Spleen (tissue), 11 donors: ENCODE results near the gene CEP63. TPM values are rescaled to one million over a fixed set of nuclear protein-coding genes. Genes with fewer than 3 reads are reported as not detected.
A peak's percentile ranks its signal among the peaks of the same experiment; 100 is the strongest.

ENCODE experiments used
- DNase-seq: peaks from one replicate; pipeline ENCODE4 v3.0.0-alpha.2; 2020
- H3K27ac ChIP-seq, 8 donors: fragments of 200-600 bp; sonication (generic) in 7 of 8; 1 replicate in 4 of 8; 2 replicates in 4 of 8; pipeline versions ENCODE4 v1.5.0 to v1.8.0; 2016 to 2021; ENCODE audit warnings: inconsistent platforms in 4 of 8, mild to moderate bottlenecking in 4 of 8, moderate library complexity in 1 of 8
- H3K27me3 ChIP-seq, 7 donors: fragments of 200-600 bp; sonication (generic) in 6 of 7; replicated peaks in 1 of 7; 1 replicate in 4 of 7; 2 replicates in 3 of 7; pipeline versions ENCODE4 v1.5.0 to v1.8.0; 2016 to 2021; ENCODE audit warnings: inconsistent platforms in 3 of 7, mild to moderate bottlenecking in 1 of 7
- H3K36me3 ChIP-seq, 6 donors: fragments of 200-600 bp; sonication (generic) in 5 of 6; 1 replicate in 4 of 6; 2 replicates in 2 of 6; pipeline versions ENCODE4 v1.5.0 to v1.8.0; 2016 to 2021; ENCODE audit warnings: inconsistent platforms in 2 of 6
- H3K4me1 ChIP-seq, 6 donors: fragments of 200-600 bp; sonication (generic) in 5 of 6; 1 replicate in 3 of 6; 2 replicates in 3 of 6; pipeline versions ENCODE4 v1.5.0 to v1.8.0; 2016 to 2021; ENCODE audit warnings: inconsistent platforms in 3 of 6
- H3K4me3 ChIP-seq, 8 donors: fragments of 200-600 bp; sonication (generic) in 7 of 8; 1 replicate in 4 of 8; 2 replicates in 4 of 8; pipeline versions ENCODE4 v1.5.0 to v1.8.0; 2016 to 2021; ENCODE audit warnings: inconsistent platforms in 4 of 8, mild to moderate bottlenecking in 4 of 8, moderate library complexity in 2 of 8
- H3K9me3 ChIP-seq, 8 donors: fragments of 200-600 bp; sonication (generic) in 7 of 8; 1 replicate in 4 of 8; 2 replicates in 4 of 8; pipeline versions ENCODE4 v1.5.0 to v1.8.0; 2016 to 2021; ENCODE audit warnings: inconsistent platforms in 4 of 8
- CTCF ChIP-seq, 11 experiments: fragments of 200-600 bp in 7 of 11; fragments of 450-650 bp in 4 of 11; sonication (generic) in 4 of 11; IDR thresholded peaks in 8 of 11; conservative IDR thresholded peaks in 3 of 11; 1 replicate in 7 of 11; 2 replicates in 4 of 11; pipeline versions ENCODE4 v1.4.0 to v1.8.0; 2016 to 2021; ENCODE audit warnings: antibody characterized with exemption in 11 of 11, inconsistent platforms in 4 of 11, mild to moderate bottlenecking in 1 of 11
- POLR2A ChIP-seq, 3 donors: fragments of 450-650 bp; IDR thresholded peaks; one replicate each; pipeline ENCODE4 v1.5.1; 2017; ENCODE audit warnings: antibody characterized with exemption in 3 of 3, mild to moderate bottlenecking in 1 of 3
- POLR2AphosphoS5 ChIP-seq, 3 donors: sonication (generic); formaldehyde crosslinking; IDR thresholded peaks; one replicate each; pipeline ENCODE4 v1.5.1; 2017; ENCODE audit warnings: antibody characterized with exemption in 3 of 3
- WGBS, 5 donors: extraction: QIAGEN DNeasy Blood & Tissue Kit in 3 of 5; methylation state at CpG; one replicate each; pipeline versions ENCODE4 v1.1.5 to v1.1.7; 2013 to 2018; 5-methylcytosine and 5-hydroxymethylcytosine counted together
- intact Hi-C: fragments of 100-400 bp; cut with DNase I; formaldehyde crosslinking; loops from one replicate; pipeline ENCODE4 v1.15.0; 2023; ENCODE audit warnings: low total_unique reads
- polyA plus RNA-seq, 3 donors: library from polyadenylated mRNA; stranded (reverse); fragments of 200-250 nt; gene quantifications; one replicate each; pipeline ENCODE4 v1.2.1, GENCODE V29; 2013
- total RNA-seq, 7 donors: library from RNA; depleted of rRNA in 3 of 7; stranded (reverse); fragments of >200 nt in 3 of 7; fragmentation: NEBNext Ultra II Directional in 4 of 7; extraction: Animal tissue kit (Norgen Biotek cat#: 25700) in 4 of 7; gene quantifications; one replicate each; pipeline versions ENCODE4 v1.1.0 to v1.2.1, GENCODE V29; 2016 to 2021
- donor health status: healthy with polysubstance abuse.
- donor health status: DM: no; HTN: no; CAD: no; lungs with moderate emphysema.
- donor health status: DM: no; HTN: no; CAD: no.
- donor health status: Bipolar disorder and iron deficiency.
- donor health status: healthy.
- donor health status: DM: no; HTN: no; CAD: no.
- donor health status: DM: yes; HTN: yes; CAD: no.

CEP63 gene
- total and polyA plus RNA-seq, 10 donors = 13.4 to 37.0 (median 28.1) TPM

DNA sequence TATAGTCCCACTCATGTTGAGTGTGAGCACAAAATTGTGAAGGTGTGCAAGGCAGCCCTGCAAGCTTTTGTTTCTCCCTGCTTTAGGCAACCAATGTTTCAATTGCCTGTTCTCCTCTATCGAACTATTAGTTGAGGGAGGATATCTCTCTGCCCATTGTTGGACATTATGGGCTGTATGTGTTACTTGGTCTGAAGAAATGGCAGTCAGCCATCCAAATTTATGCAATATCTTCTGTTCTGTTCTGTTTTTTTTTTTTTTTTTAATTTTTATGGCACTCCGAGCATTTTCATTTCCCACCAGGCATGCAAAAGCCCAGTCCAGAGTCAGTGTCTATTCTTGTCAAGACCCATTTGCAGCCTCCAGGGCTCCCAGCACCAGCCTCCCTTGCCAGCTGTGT lies 44.0 kb upstream of the CEP63 start:
- H3K27me3 ChIP-seq = peaks cover 0 to 3% (median 0%) of the 10 kb centered on the region in 7 donors
- intact Hi-C loops = no loop called here
- 78 to 88% (median 86%) methylated on average over 2 of the region's 2 CpGs for WGBS, 5 donors
- H3K27ac ChIP-seq = no peak overlapping the region
- no peak overlapping the region for H3K4me3 ChIP-seq
- H3K4me1 ChIP-seq = peaks cover 0 to 3% (median 0%) of the 10 kb centered on the region in 6 donors
- no peaks in the 10 kb centered on the region for H3K36me3 ChIP-seq
- H3K9me3 ChIP-seq = peaks cover 0 to 21% (median 10%) of the 10 kb centered on the region in 8 donors
- no peak for TF ChIP-seq POLR2AphosphoS5 (IDR thresholded peaks at IDR 0.05)
- no peak for TF ChIP-seq POLR2A (IDR thresholded peaks at IDR 0.05)
- TF ChIP-seq CTCF (IDR thresholded peaks at IDR 0.05 in 8 of 11, conservative IDR thresholded peaks at IDR 0.05 in 3 of 11) = no peak
- DNase-seq = no peak

GRCh38 chr3:134445095-134445494 lies 40.8 kb upstream of the CEP63 start:
- Histone ChIP-seq H3K4me3 (no peak overlapping the region), H3K4me1 (peaks cover 0 to 9% (median 0%) of the 10 kb centered on the region in 6 donors), H3K36me3 (no peaks in the 10 kb centered on the region), H3K9me3 (peaks cover 0 to 21% (median 10%) of the 10 kb centered on the region in 8 donors), H3K27me3 (peaks cover 0 to 15% (median 0%) of the 10 kb centered on the region in 7 donors), H3K27ac (peak overlapping the region in 1 of 8 donors; percentile 17)
- WGBS, 5 donors = 89 to 93% (median 92%) methylated on average over 1 of the region's 1 CpG
- DNase-seq = no peak
- intact Hi-C loops = no loop called here
- TF ChIP-seq POLR2AphosphoS5 (IDR thresholded peaks at IDR 0.05) (no peak), CTCF (IDR thresholded peaks at IDR 0.05 in 8 of 11, conservative IDR thresholded peaks at IDR 0.05 in 3 of 11) (no peak), POLR2A (IDR thresholded peaks at IDR 0.05) (no peak)

DNA sequence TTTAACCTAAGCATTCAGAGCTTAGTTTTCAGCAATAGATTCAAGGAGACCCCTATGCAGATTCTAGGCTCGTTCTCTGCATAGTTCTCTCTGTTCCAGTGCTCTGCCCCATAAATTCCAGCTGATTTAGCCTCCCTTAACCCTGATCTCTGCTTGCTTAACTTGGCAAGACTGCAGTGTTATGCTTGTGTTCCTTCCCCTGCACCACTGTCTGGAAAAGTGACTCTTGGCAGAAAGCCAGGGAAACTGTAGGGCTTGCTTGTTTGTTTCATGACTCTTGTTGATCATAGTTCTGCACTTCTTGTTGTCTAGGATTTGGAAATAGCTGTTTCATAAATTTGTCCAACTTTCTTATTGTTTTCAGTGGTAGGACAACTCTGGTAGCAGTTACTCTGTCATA lies 40.2 kb upstream of the CEP63 start:
- peaks cover 0 to 11% (median 0%) of the 10 kb centered on the region in 6 donors for H3K4me1 ChIP-seq
- H3K27ac ChIP-seq = peak overlapping the region in 4 of 8 donors; percentile 14 to 57 (median 45)
- H3K9me3 ChIP-seq = peaks cover 0 to 21% (median 10%) of the 10 kb centered on the region in 8 donors
- WGBS, 5 donors = 27 to 92% (median 64%) methylated on average over 1 of the region's 1 CpG
- no peak overlapping the region for H3K4me3 ChIP-seq
- intact Hi-C loops = no loop called here
- H3K27me3 ChIP-seq = peaks cover 0 to 15% (median 0%) of the 10 kb centered on the region in 7 donors
- H3K36me3 ChIP-seq = no peaks in the 10 kb centered on the region
- TF ChIP-seq CTCF (IDR thresholded peaks at IDR 0.05 in 8 of 11, conservative IDR thresholded peaks at IDR 0.05 in 3 of 11) = no peak
- TF ChIP-seq POLR2AphosphoS5 (IDR thresholded peaks at IDR 0.05) = peak in 1 of 3 donors; percentile 75
- DNase-seq = no peak

- no peaks in the 10 kb centered on the region for H3K36me3 ChIP-seq
- 27 to 42% (median 34%) methylated on average over 3 of the region's 3 CpGs for WGBS, 5 donors
- H3K4me3 ChIP-seq = no peak overlapping the region
- intact Hi-C loops = no loop called here
- TF ChIP-seq CTCF (IDR thresholded peaks at IDR 0.05 in 8 of 11, conservative IDR thresholded peaks at IDR 0.05 in 3 of 11) (no peak), POLR2A (IDR thresholded peaks at IDR 0.05) (no peak), POLR2AphosphoS5 (IDR thresholded peaks at IDR 0.05) (no peak)
- H3K27me3 ChIP-seq = peaks cover 0 to 15% (median 0%) of the 10 kb centered on the region in 7 donors
- H3K27ac ChIP-seq = peak overlapping the region in 6 of 8 donors; percentile 7 to 57 (median 32)
- peaks cover 0 to 11% (median 0%) of the 10 kb centered on the region in 6 donors for H3K4me1 ChIP-seq
- H3K9me3 ChIP-seq = peaks cover 0 to 21% (median 10%) of the 10 kb centered on the region in 8 donors
- no peak for DNase-seq
These were observed 39.1 kb upstream of the CEP63 start for GRCh38 chr3:134446800-134447199.
